Posterior vena cava (tissue), 2 donors: ENCODE results near the gene AQP1. TPM values are rescaled to one million over a fixed set of nuclear protein-coding genes. Genes with fewer than 3 reads are reported as not detected.

Experiments
- DNase-seq: peaks from one replicate; pipeline ENCODE4 v3.0.0-alpha.2; 2020; ENCODE audit warnings: low spot score
- intact Hi-C, 2 donors: fragments of 100-400 bp; cut with DNase I; formaldehyde crosslinking; loops; one replicate each; pipeline versions ENCODE4 v1.14.1 to v1.14.2; 2022 to 2023
- total RNA-seq, 2 donors: library from RNA; stranded (reverse); fragmentation: NEBNext Ultra II Directional; extraction: Animal tissue kit (Norgen Biotek cat#: 25700); gene quantifications; one replicate each; pipeline ENCODE4 v1.2.1, GENCODE V29; 2021
- donor health status: DM: yes; HTN: yes; CAD: no.
- donor health status: DM: yes; HTN: yes; CAD: no.

Gene AQP1
- total RNA-seq, 2 donors from 2014 or later, result 388 to 422 TPM

- intact Hi-C loops, result no loop called here
- DNase-seq, result no peak
Measured at GRCh38 chr7:30963842-30964241, 52.2 kb downstream of the AQP1 start, which contains the start of gene GHRHR. Gene GHRHR, plus strand, starts transcription at chr7:30963953. Its CDS starts 116 bp downstream, at chr7:30964069.

- intact Hi-C loops, result no loop called here
- no peak for DNase-seq
Measured at GRCh38 chr7:30965372-30965771, 53.7 kb downstream of the AQP1 start.

- intact Hi-C loops, result no loop called here
- DNase-seq, result no peak
Measured at GRCh38 chr7:30965883-30966282, 54.2 kb downstream of the AQP1 start.

GRCh38 chr7:30968294-30968693 is 56.6 kb downstream of the AQP1 start:
- DNase-seq, result no peak
- intact Hi-C loops, result no loop called here

GRCh38 chr7:30968747-30969603 is 57.3 kb downstream of the AQP1 start:
- peak; percentile 48 for DNase-seq
- intact Hi-C loops, result no loop called here

- DNase-seq, result peak; percentile 48
- intact Hi-C loops, result no loop called here
Measured at GRCh38 chr7:30969604-30969970, 57.9 kb downstream of the AQP1 start.

- peak; percentile 24 for DNase-seq
- intact Hi-C loops, result loop anchor here in 1 of 2 donors (10.0 kb wide), 1 partner anchor 165 kb away; no protein-coding TSS in a partner anchor
Measured at GRCh38 chr7:30970074-30970473, 58.4 kb downstream of the AQP1 start.

- intact Hi-C loops, result loop anchor here in 1 of 2 donors (10.0 kb wide), 1 partner anchor 166 kb away; no protein-coding TSS in a partner anchor
- DNase-seq, result peak; percentile 35
Measured at GRCh38 chr7:30970594-30971094, 59.0 kb downstream of the AQP1 start.

- DNase-seq, result peak; percentile 32
Measured at GRCh38 chr7:30971440-30971839, 59.8 kb downstream of the AQP1 start.

GRCh38 chr7:30971840-30972563 is 60.3 kb downstream of the AQP1 start:
- peak; percentile 51 for DNase-seq

More at GRCh38 chr7:30971440-30971839, 59.8 kb downstream of the AQP1 start:
- intact Hi-C loops, result loop anchor here in 1 of 2 donors (10.0 kb wide), 1 partner anchor 167 kb away; no protein-coding TSS in a partner anchor

GRCh38 chr7:30973292-30973691 is 61.6 kb downstream of the AQP1 start:
- DNase-seq, result no peak
- intact Hi-C loops, result loop anchor here in 1 of 2 donors (10.0 kb wide), 1 partner anchor 168 kb away; no protein-coding TSS in a partner anchor

More at GRCh38 chr7:30971840-30972563, 60.3 kb downstream of the AQP1 start:
- intact Hi-C loops, result loop anchor here in 1 of 2 donors (10.0 kb wide), 1 partner anchor 167 kb away; no protein-coding TSS in a partner anchor

GRCh38 chr7:30973791-30974604 is 62.3 kb downstream of the AQP1 start:
- peak; percentile 65 for DNase-seq

GRCh38 chr7:30974605-30975255 is 63.1 kb downstream of the AQP1 start:
- DNase-seq, result peak; percentile 85
- intact Hi-C loops, result loop anchor here (2.0 to 10.0 kb wide), 2 partner anchors 170 to 174 kb away; no protein-coding TSS in a partner anchor

More at GRCh38 chr7:30973791-30974604, 62.3 kb downstream of the AQP1 start:
- intact Hi-C loops, result loop anchor here (2.0 to 10.0 kb wide), 2 partner anchors 169 to 173 kb away; no protein-coding TSS in a partner anchor

Other genes starting within 250 kb of the AQP1 start
- gene CRHR2, start 229.4 kb upstream of the AQP1 start, total RNA-seq, result under 1 TPM; 0.10 to 0.60 TPM
- 100 to 1,000 TPM in 1 of 2 donors, 10 to 100 TPM in 1; 83.8 to 150 TPM for gene INMT, start 159.7 kb upstream of the AQP1 start, total RNA-seq
- 10 to 100 TPM; 13.9 to 18.4 TPM for gene MINDY4, start 140.4 kb upstream of the AQP1 start, total RNA-seq
- 1 to 10 TPM in 1 of 2 donors, not detected in 1; 1.2 TPM for gene GHRHR, start 52.1 kb downstream of the AQP1 start, total RNA-seq
- 1 to 10 TPM; 1.8 to 4.3 TPM for gene ADCYAP1R1, start 140.5 kb downstream of the AQP1 start, total RNA-seq